ENCODE data around the gene PCDHAC1.

DNA sequence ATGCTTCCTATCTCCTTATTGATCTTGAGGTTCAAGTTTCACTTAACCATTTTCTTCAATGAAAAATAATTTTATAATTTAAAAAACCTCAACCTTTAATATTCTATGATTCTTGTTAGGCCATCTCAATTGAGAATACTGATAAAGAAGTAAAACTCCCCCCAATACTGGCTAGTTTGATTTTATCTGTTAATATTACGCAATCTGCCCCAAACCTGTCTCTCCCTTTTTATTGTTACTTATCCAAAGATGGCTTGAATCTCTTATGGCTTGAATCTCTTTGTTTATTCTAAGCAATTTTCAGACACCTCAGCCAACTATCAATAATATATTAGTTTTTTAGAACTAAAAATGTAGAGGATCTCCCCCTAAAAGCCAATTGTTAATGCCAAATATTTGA lies 36.1 kb downstream of the PCDHAC1 start:
- TF ChIP-seq CTCF (conservative IDR thresholded peaks at IDR 0.05) = no peak
- no peak for TF ChIP-seq ZFX (IDR thresholded peaks at IDR 0.05)

Measured in C4-2B (cell line).